CMK (cell line): ENCODE measurements around the gene RFPL3.
"Not testable (repeated sequence)": the region's sequence is repeated elsewhere in the genome, so short reads cannot be mapped to it uniquely, and the experiment has no call there.

Source experiments
- DNase-seq: peaks from one replicate; pipeline ENCODE4 v3.0.0-alpha.2; 2010; ENCODE audit warnings: low read depth

Gene RFPL3

GRCh38 chr22:32331236-32331917, 26.3 kb upstream of the RFPL3 start:
- DNase-seq: no peak

GRCh38 chr22:32331918-32332725, 25.5 kb upstream of the RFPL3 start:
- no peak for DNase-seq

- no peak for DNase-seq
These were observed 24.4 kb upstream of the RFPL3 start for GRCh38 chr22:32333141-32333768.

- no peak for DNase-seq
These were observed 23.7 kb upstream of the RFPL3 start for GRCh38 chr22:32333769-32334659.

- DNase-seq: no peak
These were observed 22.9 kb upstream of the RFPL3 start for GRCh38 chr22:32334660-32335365.

- no peak for DNase-seq
These were observed 22.2 kb upstream of the RFPL3 start for GRCh38 chr22:32335471-32335870.

- no peak for DNase-seq
These were observed 21.5 kb upstream of the RFPL3 start for GRCh38 chr22:32336121-32336603.

- DNase-seq: no peak
These were observed 20.8 kb upstream of the RFPL3 start for GRCh38 chr22:32336771-32337424.

GRCh38 chr22:32337425-32337824, 20.2 kb upstream of the RFPL3 start:
- not testable (repeated sequence) for DNase-seq

GRCh38 chr22:32338757-32339156, 18.9 kb upstream of the RFPL3 start:
- DNase-seq: no peak

GRCh38 chr22:32339190-32340012, 18.3 kb upstream of the RFPL3 start:
- no peak for DNase-seq

- DNase-seq: no peak
These were observed 17.3 kb upstream of the RFPL3 start for GRCh38 chr22:32340411-32340810.

- no peak for DNase-seq
These were observed 16.4 kb upstream of the RFPL3 start for GRCh38 chr22:32341122-32341740.

- no peak for DNase-seq
These were observed 14.7 kb upstream of the RFPL3 start for GRCh38 chr22:32342977-32343376.

- no peak for DNase-seq
These were observed 13.7 kb upstream of the RFPL3 start for GRCh38 chr22:32343941-32344340.

- no peak for DNase-seq
These were observed 9.5 kb upstream of the RFPL3 start for GRCh38 chr22:32348031-32348611.

- not testable (repeated sequence) for DNase-seq
These were observed 5.8 kb upstream of the RFPL3 start for GRCh38 chr22:32351875-32352274.

GRCh38 chr22:32352681-32353080, 5.0 kb upstream of the RFPL3 start:
- no peak for DNase-seq

- DNase-seq: no peak
These were observed 4.4 kb upstream of the RFPL3 start for GRCh38 chr22:32353292-32353691.
